B cell (primary cell): ENCODE results near the gene MBTD1.

ENCODE experiments used
- EZH2 ChIP-seq: IDR thresholded peaks from 2 replicates; pipeline ENCODE4 v1.6.1; 2012; ENCODE audit warnings: borderline replicate concordance, low read depth, mild to moderate bottlenecking, moderate library complexity, low read length; ENCODE audit not compliant: insufficient read depth, poor library complexity, severe bottlenecking
- TF ChIP-seq, protein P1 (sequence below): fragments of 200-600 bp; IDR thresholded peaks from one replicate; pipeline ENCODE4 v1.8.0; 2022; ENCODE audit warnings: antibody characterized with exemption, mild to moderate bottlenecking

DNA sequence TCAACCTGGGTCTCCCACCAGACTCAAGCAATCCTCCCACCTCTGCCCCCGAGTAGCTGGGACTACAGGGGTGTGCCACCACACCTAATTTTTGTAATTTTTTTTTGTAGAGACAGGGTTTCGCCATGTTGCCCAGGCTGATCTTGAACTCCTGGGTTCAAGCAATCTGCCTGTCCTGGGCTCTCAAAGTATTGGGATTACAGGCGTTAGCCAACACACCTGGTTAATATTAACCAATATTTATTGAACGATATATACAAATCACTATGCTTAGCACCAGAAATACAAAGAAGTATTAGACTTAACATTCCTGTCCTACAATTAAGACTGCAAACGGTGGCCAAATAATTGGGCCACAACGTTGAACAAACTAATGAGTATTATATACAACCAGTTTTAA is 4.2 kb downstream of the MBTD1 start:
- TF ChIP-seq, protein P1, sequence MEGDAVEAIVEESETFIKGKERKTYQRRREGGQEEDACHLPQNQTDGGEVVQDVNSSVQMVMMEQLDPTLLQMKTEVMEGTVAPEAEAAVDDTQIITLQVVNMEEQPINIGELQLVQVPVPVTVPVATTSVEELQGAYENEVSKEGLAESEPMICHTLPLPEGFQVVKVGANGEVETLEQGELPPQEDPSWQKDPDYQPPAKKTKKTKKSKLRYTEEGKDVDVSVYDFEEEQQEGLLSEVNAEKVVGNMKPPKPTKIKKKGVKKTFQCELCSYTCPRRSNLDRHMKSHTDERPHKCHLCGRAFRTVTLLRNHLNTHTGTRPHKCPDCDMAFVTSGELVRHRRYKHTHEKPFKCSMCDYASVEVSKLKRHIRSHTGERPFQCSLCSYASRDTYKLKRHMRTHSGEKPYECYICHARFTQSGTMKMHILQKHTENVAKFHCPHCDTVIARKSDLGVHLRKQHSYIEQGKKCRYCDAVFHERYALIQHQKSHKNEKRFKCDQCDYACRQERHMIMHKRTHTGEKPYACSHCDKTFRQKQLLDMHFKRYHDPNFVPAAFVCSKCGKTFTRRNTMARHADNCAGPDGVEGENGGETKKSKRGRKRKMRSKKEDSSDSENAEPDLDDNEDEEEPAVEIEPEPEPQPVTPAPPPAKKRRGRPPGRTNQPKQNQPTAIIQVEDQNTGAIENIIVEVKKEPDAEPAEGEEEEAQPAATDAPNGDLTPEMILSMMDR, result no peak
- TF ChIP-seq EZH2, result no peak
